ENCODE measurements around the gene ANGPTL4.
"Not testable (repeated sequence)": the region's sequence is repeated elsewhere in the genome, so short reads cannot be mapped to it uniquely, and the experiment has no call there.

ANGPTL4 gene

DNA sequence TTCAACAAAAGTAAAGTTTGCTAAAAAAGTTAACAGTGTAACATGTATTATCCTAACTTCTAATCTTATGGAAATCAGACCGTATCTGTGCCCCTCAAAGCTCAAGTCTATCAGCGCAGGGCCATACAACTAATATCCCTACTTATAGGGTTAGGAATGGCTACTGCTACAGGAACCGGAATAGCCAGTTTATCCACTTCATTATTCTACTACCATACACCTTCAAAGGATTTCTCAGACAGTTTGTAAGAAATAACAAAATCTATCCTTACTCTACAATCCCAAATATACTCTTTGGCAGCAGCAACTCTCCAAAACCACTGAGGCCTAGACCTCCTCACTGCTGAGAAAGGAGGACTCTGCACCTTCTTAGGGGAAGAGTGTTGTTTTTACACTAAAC is 21.6 kb downstream of the ANGPTL4 start:
- H3K9me3 ChIP-seq; H3K4me3 ChIP-seq; H3K36me3 ChIP-seq (replicated peaks); H3K4me1 ChIP-seq; in situ Hi-C loops (cut with MboI; ENCODE audit: low sequenced_read_pairs); H3K27me3 ChIP-seq (ENCODE audit: low read depth); DNase-seq (ENCODE audit: low spot score in 2 of 2): not testable (repeated sequence)

DNA sequence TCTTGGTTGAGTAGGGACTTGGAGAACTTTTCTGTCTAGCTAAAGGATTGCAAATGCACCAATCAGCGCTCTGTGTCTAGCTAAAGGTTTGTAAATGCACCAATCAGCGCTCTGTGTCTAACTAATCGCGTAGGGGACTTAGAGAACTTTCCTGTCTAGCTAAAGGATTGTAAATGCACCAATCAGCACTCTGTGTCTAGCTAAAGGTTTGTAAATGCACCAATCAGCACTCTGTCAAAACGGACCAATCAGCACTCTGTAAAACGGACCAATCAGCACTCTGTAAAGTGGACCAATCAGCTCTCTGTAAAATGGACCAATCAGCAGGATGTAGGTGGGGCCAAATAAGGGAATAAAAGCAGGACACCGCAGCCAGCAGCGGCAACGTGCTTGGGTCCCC is 22.5 kb downstream of the ANGPTL4 start:
- in situ Hi-C loops (cut with MboI; ENCODE audit: low sequenced_read_pairs); H3K36me3 ChIP-seq (replicated peaks); DNase-seq (ENCODE audit: low spot score in 2 of 2); H3K4me3 ChIP-seq; H3K27me3 ChIP-seq (ENCODE audit: low read depth); H3K9me3 ChIP-seq: not testable (repeated sequence)
- H3K4me1 ChIP-seq: peaks cover 11% of the 10 kb centered on the region

DNA sequence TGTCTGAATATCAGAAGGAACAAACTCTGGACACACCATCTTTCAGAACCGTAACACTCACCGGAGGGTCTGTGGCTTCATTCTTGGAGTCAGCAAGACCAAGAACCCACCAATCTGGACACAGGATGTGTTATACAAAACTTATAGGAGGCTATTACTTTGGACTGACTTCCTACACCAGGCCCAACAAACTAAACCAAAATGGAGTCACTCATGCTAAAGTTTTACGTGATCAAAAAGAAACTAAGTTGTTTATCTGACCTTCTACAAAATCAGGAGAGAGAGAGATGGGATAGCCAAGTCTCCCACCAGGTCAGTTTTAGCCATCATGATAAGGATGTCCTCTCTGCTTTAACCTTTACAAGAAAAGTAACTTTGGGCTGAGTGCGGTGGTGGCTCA is 23.0 kb downstream of the ANGPTL4 start:
- Histone ChIP-seq H3K4me3 (no peak overlapping the region), H3K9me3 (no peaks in the 10 kb centered on the region), H3K4me1 (peaks cover 12% of the 10 kb centered on the region), H3K27me3 (ENCODE audit: low read depth) (no peaks in the 10 kb centered on the region), H3K36me3 (replicated peaks) (no peaks in the 10 kb centered on the region)
- DNase-seq (ENCODE audit: low spot score in 2 of 2): no peak
- in situ Hi-C loops (cut with MboI; ENCODE audit: low sequenced_read_pairs): no loop called here

DNA sequence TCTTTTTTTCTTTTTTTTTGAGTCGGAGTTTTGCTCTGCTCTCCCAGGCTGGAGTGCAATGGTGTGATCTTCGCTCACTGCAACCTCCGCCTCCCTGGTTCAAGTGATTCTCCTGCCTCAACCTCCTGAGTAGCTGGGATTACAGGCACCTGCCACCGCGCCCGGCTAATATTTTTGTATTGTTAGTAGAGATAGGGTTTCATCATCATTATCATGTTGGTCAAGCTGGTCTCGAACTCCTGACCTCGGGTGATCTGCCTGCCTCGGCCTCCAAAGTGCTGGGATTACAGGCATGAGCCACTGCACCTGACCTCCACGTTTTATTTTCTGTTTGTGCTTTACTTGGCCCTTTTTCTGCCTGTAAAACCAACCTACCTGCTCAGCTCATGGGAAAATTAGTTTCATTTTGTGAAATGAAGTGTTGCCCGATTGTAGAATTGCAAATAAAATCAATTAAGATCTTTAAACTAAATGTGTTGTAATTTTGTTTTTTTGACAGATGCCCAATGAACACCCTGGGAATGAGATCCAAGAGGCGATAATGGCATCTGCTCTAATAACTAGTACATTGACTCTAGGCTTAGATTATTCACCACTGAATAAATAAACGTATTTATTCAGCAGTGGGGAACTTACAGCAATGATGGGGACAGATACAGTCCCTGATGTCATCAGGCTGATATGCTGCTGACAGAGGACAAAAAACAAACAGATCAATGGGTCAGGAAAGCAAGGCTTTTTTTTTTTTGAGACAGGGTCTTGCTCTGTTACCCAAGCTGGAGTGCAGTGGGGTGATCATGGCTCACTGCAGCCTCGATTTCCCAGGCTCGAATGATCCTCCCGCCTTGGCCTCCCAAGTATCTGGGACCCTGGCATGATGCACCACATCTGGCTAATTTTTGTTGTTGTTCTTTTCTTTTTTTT is 24.0 kb downstream of the ANGPTL4 start:
- peaks cover 12% of the 10 kb centered on the region for H3K4me1 ChIP-seq
- no peaks in the 10 kb centered on the region for H3K9me3 ChIP-seq
- H3K27me3 ChIP-seq (ENCODE audit: low read depth): no peaks in the 10 kb centered on the region
- no peak overlapping the region for H3K4me3 ChIP-seq
- in situ Hi-C loops (cut with MboI; ENCODE audit: low sequenced_read_pairs): no loop called here
- no peak for DNase-seq (ENCODE audit: low spot score in 2 of 2)
- H3K36me3 ChIP-seq (replicated peaks): no peaks in the 10 kb centered on the region

DNA sequence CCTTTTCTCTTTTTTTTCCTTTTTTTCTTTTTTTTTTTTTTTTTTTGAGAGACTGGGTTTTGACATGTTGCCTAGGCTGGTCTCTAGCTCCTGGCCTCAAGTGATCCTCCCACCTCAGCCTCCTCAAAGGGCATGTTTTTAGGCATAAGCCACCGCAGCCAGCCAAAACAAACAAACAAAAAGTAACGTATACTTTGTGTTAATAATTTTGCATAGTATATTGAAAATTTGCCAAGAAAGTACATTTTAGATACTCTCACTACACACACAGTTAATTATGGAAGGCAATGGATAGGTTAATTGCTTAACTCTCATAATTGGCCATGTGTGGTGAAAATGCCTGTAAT is 24.6 kb downstream of the ANGPTL4 start:
- H3K4me1 ChIP-seq: peaks cover 12% of the 10 kb centered on the region
- in situ Hi-C loops (cut with MboI; ENCODE audit: low sequenced_read_pairs): no loop called here
- H3K9me3 ChIP-seq: no peaks in the 10 kb centered on the region
- DNase-seq (ENCODE audit: low spot score in 2 of 2): no peak
- no peaks in the 10 kb centered on the region for H3K27me3 ChIP-seq (ENCODE audit: low read depth)
- no peaks in the 10 kb centered on the region for H3K36me3 ChIP-seq (replicated peaks)
- H3K4me3 ChIP-seq: no peak overlapping the region

DNA sequence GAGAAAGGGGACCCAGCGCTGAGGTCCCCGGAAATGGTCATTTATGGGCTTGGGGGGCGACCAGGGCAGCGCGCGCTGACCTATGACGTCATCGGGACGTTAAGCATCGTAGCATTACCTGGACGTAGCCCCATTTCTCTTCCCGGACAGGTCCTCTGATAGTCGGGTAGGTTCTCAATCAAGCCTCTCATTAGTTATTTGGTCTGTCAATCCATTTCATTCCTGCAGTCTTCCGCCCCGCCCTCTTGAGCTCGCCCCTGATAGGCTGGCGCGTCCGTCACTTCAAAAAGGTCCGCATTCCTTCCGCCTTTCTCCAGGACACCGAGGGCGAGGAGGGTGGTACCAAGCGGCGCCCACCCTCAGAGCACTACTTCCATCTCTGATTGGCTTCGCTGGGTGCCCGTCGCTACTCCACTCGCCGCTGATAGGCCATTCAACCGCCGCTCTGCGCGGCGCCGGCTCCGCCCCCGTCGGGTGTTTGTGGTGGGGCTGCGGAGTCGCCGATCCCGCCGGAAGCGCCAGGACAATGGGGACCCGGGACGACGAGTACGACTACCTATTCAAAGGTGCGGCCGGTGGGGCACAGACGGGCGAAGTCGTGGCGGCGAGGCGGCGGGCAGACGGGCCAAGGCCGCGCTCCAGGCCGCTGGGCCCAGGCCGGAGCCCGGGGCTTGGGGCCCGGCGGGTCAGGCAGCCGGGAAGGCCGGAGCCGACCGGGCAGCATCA is 26.1 kb downstream of the ANGPTL4 start, which contains the start of gene RAB11B:
RAB11B (plus strand) TSS at position 470 of the 726 bp plus-strand sequence; CDS start at position 527, 57 bp downstream.
- Histone ChIP-seq H3K9me3 (no peaks in the 10 kb centered on the region), H3K4me3 (peak within 1 kb of the TSS; percentile 51), H3K4me1 (peaks cover 12% of the 10 kb centered on the region), H3K36me3 (replicated peaks) (no peaks in the 10 kb centered on the region), H3K27me3 (ENCODE audit: low read depth) (no peaks in the 10 kb centered on the region)
- in situ Hi-C loops (cut with MboI; ENCODE audit: low sequenced_read_pairs): no loop called here
- DNase-seq (ENCODE audit: low spot score in 2 of 2): peak; percentile 99

DNA sequence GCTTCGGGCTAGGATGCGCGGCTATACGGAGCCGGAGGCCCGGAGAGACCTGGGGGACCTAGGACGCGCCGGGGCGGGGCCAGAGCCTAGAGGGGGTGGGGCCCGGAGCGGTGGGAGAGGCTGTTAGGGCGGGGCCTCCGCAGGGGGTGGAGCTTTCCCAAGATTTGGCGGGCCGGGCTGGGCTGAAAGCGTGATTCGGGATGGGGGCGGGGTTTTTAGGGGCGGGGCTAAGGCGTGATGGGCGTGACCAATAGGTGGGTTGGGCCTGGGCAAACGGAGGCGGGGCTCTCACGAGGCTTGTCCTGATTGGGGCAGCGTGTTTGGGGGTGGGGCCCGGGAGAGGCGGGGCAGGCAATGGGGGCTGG is 26.6 kb downstream of the ANGPTL4 start:
- peak; percentile 83 to 99 for DNase-seq (ENCODE audit: low spot score in 2 of 2)
- H3K4me3 ChIP-seq: peak overlapping the region; percentile 51
- H3K27me3 ChIP-seq (ENCODE audit: low read depth): no peaks in the 10 kb centered on the region
- H3K9me3 ChIP-seq: no peaks in the 10 kb centered on the region
- H3K36me3 ChIP-seq (replicated peaks): no peaks in the 10 kb centered on the region
- in situ Hi-C loops (cut with MboI; ENCODE audit: low sequenced_read_pairs): no loop called here
- peaks cover 12% of the 10 kb centered on the region for H3K4me1 ChIP-seq

DNA sequence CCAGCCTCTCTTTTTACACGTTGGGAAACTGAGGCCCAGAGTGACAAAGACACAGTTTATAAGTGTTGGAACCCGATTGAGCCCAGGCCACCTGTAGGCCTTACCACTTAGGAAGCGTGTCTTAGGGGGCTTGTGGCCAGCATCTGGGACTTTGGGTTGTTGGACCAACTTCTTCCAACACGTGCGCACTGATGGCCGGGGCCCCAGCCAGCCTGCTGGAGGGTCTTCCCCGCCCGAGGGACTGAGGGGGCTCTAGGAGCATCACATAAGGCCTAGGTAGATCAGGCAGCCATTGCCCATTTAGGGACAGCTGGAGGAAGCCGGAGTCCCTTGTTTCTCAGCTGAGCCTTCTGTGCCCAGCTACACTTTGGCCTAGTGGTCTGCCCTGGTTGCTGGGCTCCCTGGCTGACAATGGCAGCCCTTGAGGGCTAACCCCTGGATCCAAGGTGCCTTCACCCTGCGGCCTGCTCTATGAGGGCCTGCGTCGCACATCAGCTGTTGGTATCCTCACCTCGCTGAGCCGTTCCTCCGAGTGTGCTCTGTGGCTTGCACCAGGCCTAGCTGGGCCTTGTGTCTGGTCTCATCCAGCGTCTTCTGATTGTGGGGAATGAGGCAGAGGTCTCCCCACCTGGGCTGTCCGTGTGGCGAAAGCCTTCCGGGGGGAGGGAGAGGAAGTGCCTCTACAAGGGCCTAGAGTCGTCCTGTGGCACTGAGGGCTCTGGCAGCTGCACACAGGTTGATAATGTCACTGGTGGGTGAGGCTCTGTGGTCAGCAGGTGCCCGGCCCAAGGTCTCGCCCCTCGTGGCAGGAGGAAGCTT is 27.5 kb downstream of the ANGPTL4 start:
- Histone ChIP-seq H3K4me3 (peak overlapping the region; percentile 51), H3K27me3 (ENCODE audit: low read depth) (no peaks in the 10 kb centered on the region), H3K9me3 (no peaks in the 10 kb centered on the region), H3K4me1 (peaks cover 12% of the 10 kb centered on the region), H3K36me3 (replicated peaks) (no peaks in the 10 kb centered on the region)
- in situ Hi-C loops (cut with MboI; ENCODE audit: low sequenced_read_pairs): no loop called here
- DNase-seq (ENCODE audit: low spot score in 2 of 2): no peak

DNA sequence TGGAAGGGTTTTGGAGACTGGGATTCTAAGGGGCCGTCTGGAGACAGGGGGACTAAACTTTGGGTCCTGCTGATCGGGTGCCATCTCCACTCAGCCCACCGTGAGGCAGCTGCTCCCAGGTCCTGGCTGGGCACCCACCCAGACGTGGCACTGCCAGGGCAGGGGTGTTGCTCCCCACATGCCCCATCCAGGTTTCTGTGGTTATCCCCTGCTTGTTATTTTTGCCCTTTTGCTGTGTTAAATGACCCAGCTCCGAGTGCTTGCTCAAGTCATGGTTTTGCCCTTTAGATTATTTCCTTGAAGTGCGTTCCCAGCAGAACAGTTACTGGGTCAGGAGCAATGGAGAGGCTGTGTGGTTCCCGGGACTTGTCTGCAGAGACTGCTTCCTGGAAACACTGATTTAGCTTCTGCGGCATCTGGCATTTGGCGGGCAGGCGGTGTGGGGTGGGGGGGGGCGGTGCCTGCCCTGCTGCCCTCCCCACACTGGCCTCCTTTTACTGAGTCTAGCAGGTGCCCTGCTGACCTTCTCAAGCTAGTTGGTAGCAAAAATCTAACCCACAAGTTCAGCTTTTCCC is 28.1 kb downstream of the ANGPTL4 start:
- peaks cover 12% of the 10 kb centered on the region for H3K4me1 ChIP-seq
- H3K36me3 ChIP-seq (replicated peaks): no peaks in the 10 kb centered on the region
- in situ Hi-C loops (cut with MboI; ENCODE audit: low sequenced_read_pairs): no loop called here
- no peak overlapping the region for H3K4me3 ChIP-seq
- no peak for DNase-seq (ENCODE audit: low spot score in 2 of 2)
- no peaks in the 10 kb centered on the region for H3K27me3 ChIP-seq (ENCODE audit: low read depth)
- no peaks in the 10 kb centered on the region for H3K9me3 ChIP-seq

DNA sequence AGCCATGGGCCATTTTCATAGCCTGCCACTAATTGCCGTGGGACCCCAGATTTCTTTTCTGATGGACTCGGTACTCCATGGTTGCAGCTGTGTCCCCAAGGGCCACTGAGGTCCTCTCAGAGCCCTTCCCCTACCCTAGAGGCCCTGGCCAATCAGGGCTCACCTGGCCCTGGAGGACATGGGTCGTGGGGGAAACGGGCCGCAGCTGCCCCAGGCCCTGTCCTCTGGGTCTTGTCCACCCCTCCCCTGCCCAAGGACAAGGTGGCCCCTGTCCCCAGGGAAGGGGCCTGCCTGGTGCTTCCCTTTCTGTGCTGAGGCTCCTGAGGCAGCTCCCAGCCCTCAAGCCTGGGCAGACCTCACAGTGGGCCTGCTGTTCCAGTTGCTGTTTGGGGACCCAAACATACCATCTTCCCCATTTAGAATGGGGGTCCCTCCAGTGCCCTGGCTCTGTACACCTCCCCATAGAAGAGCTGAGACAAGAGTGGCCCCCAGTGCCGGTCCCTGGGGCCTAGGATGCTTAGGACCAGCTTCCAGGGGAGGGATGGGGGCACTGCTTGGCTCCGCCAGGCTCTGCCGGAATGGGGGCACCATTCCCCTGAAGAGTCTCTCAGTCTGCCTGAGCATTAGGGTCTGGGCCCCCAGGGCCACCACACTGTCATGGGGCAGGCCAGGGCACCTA is 29.4 kb downstream of the ANGPTL4 start:
- in situ Hi-C loops (cut with MboI; ENCODE audit: low sequenced_read_pairs): no loop called here
- Histone ChIP-seq H3K27me3 (ENCODE audit: low read depth) (no peaks in the 10 kb centered on the region), H3K4me1 (peaks cover 12% of the 10 kb centered on the region), H3K9me3 (no peaks in the 10 kb centered on the region), H3K4me3 (no peak overlapping the region), H3K36me3 (replicated peaks) (no peaks in the 10 kb centered on the region)
- no peak for DNase-seq (ENCODE audit: low spot score in 2 of 2)

DNA sequence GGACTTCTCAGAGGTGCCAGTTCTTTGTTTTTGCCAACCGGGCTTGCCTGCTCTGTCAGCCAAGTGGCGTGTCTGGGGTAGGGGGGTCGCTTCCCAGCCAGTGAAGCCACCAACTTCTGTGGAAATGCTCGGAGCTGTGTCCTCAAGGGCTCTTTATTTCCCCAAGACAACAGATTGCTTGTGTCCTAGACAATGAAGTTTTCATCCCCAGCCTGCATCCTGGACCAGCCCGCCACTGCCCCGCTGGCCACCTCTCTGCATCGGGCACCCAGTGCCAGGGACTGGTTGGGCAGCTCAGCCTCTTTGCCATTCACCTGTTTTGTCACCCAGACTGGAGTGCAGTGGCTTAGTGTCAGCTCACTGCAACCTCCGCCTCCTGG is 29.9 kb downstream of the ANGPTL4 start:
- Histone ChIP-seq H3K36me3 (replicated peaks) (no peaks in the 10 kb centered on the region), H3K4me3 (no peak overlapping the region), H3K27me3 (ENCODE audit: low read depth) (no peaks in the 10 kb centered on the region), H3K9me3 (no peaks in the 10 kb centered on the region), H3K4me1 (peaks cover 12% of the 10 kb centered on the region)
- in situ Hi-C loops (cut with MboI; ENCODE audit: low sequenced_read_pairs): no loop called here
- no peak for DNase-seq (ENCODE audit: low spot score in 2 of 2)

DNA sequence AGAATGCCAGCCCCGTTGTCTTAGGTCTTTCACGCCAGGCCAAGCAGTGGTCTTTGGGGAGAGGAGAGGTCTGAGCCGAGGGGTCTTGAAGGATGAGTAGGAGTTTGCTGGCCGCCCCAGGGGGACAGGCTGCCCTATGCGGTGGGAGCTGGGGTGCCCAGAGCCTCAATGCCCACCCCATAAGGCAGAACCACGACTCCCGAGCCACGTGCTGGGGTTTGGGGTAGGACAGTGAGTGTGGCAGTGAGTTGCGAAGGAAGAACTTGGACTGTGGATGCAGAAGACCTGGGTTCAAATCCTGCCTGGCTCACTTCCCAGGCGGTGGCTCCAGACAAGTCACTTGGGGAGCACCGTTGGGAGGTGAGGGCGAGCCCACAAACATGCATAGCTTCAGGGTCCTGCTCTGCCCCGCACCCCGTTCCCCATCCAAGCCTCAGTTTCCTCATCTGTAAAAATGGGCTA is 31.7 kb downstream of the ANGPTL4 start:
- Histone ChIP-seq H3K36me3 (replicated peaks) (no peaks in the 10 kb centered on the region), H3K4me3 (no peak overlapping the region), H3K9me3 (no peaks in the 10 kb centered on the region), H3K27me3 (ENCODE audit: low read depth) (no peaks in the 10 kb centered on the region), H3K4me1 (peaks cover 7% of the 10 kb centered on the region)
- in situ Hi-C loops (cut with MboI; ENCODE audit: low sequenced_read_pairs): no loop called here
- DNase-seq (ENCODE audit: low spot score in 2 of 2): no peak

DNA sequence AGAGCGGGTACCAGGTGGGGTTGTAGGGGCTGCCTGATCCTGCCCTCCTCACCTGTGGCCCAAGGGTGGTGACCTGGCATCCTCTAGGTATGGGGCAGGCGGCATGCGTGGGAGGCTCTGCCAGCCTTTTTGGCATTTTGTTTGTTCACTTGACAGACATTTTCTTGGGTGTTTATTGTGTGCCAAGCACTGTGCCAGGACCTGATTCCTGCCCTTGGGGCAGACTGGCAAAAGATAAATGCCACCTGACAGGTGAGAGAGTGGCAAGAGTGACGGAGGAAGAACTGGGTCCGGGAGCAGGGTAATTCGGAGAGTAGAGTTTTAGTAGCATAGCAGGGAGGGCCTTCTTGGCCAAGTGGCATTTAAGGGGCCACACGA is 32.2 kb downstream of the ANGPTL4 start:
- Histone ChIP-seq H3K36me3 (replicated peaks) (no peaks in the 10 kb centered on the region), H3K4me3 (no peak overlapping the region), H3K27me3 (ENCODE audit: low read depth) (no peaks in the 10 kb centered on the region), H3K9me3 (no peaks in the 10 kb centered on the region), H3K4me1 (peaks cover 3% of the 10 kb centered on the region)
- no peak for DNase-seq (ENCODE audit: low spot score in 2 of 2)
- in situ Hi-C loops (cut with MboI; ENCODE audit: low sequenced_read_pairs): no loop called here
